ENCODE results near the gene AGTRAP. TPM values are rescaled to one million over a fixed set of nuclear protein-coding genes. Genes with fewer than 3 reads are reported as not detected.

Gene AGTRAP
- total RNA-seq, 1 donor from 2014 or later: 38.6 TPM

GRCh38 chr1:11765661-11766428, 29.9 kb downstream of the AGTRAP start:
- Mint-ChIP-seq H3K27ac (no peak overlapping the region), H3K4me3 (no peak overlapping the region)

DNA sequence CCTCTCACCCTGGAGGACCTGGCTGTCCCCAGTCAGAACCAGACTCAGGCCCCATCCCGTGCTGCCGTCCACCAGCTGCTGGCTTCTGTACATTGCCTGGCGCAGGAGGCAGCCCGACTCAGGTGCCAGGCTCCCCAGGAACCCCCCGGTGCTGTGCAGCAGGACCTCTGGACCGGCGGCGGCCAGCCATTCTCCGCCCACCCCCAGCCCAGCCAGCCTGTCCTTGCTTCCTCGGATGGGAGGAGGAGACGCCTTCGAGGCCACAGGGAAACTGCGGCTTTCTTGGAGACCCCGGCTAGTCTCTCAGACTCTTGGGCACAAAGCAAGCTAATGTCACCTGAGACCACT, 30.5 kb downstream of the AGTRAP start:
- no peak overlapping the region for H3K4me3 Mint-ChIP-seq
- H3K27me3 Mint-ChIP-seq: peaks cover 13% of the 10 kb centered on the region
- H3K9me3 Mint-ChIP-seq: no peaks in the 10 kb centered on the region
- no peaks in the 10 kb centered on the region for H3K36me3 Mint-ChIP-seq
- peaks cover 12% of the 10 kb centered on the region for H3K4me1 Mint-ChIP-seq (ENCODE audit: unreplicated experiment)
- DNase-seq (ENCODE audit: extremely low spot score, unreplicated experiment): no peak
- no peak for TF ChIP-seq CTCF (conservative IDR thresholded peaks at IDR 0.05)
- H3K27ac Mint-ChIP-seq: no peak overlapping the region

More at GRCh38 chr1:11765661-11766428, 29.9 kb downstream of the AGTRAP start:
- DNase-seq (ENCODE audit: extremely low spot score, unreplicated experiment): no peak
- Mint-ChIP-seq H3K36me3 (no peaks in the 10 kb centered on the region), H3K9me3 (no peaks in the 10 kb centered on the region), H3K27me3 (peaks cover 18% of the 10 kb centered on the region), H3K4me1 (ENCODE audit: unreplicated experiment) (peaks cover 12% of the 10 kb centered on the region)
- no peak for TF ChIP-seq CTCF (conservative IDR thresholded peaks at IDR 0.05)

- Mint-ChIP-seq H3K27ac (no peak overlapping the region), H3K36me3 (no peaks in the 10 kb centered on the region), H3K9me3 (no peaks in the 10 kb centered on the region), H3K27me3 (peaks cover 4% of the 10 kb centered on the region), H3K4me3 (no peak overlapping the region), H3K4me1 (ENCODE audit: unreplicated experiment) (peaks cover 8% of the 10 kb centered on the region)
- no peak for DNase-seq (ENCODE audit: extremely low spot score, unreplicated experiment)
- no peak for TF ChIP-seq CTCF (conservative IDR thresholded peaks at IDR 0.05)
These were observed 32.2 kb downstream of the AGTRAP start for GRCh38 chr1:11767922-11768704.

DNA sequence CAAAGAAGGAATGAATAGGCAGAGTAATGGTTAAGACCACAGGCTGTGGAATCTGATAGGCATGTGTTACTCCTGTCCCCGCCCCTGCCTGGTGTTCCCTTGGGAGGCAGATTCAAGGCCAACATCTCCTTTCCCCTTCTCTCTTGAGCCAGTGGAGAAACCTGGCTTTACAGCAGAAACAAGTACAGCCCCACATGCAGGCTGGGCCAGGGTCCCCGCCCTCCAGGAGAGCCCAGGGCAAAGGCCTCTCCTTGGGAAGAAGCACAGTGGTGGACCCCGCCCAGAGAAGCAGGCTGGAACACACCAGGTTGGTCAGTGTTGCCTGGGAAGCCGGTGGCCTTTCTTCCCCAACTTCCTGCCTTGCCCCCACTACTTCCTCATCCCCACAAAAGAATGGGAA, 32.9 kb downstream of the AGTRAP start:
- no peak for TF ChIP-seq CTCF (conservative IDR thresholded peaks at IDR 0.05)
- H3K9me3 Mint-ChIP-seq: no peaks in the 10 kb centered on the region
- H3K27me3 Mint-ChIP-seq: no peaks in the 10 kb centered on the region
- no peak overlapping the region for H3K27ac Mint-ChIP-seq
- H3K4me1 Mint-ChIP-seq (ENCODE audit: unreplicated experiment): peaks cover 3% of the 10 kb centered on the region
- no peak for DNase-seq (ENCODE audit: extremely low spot score, unreplicated experiment)
- H3K36me3 Mint-ChIP-seq: no peaks in the 10 kb centered on the region
- H3K4me3 Mint-ChIP-seq: no peak overlapping the region

DNA sequence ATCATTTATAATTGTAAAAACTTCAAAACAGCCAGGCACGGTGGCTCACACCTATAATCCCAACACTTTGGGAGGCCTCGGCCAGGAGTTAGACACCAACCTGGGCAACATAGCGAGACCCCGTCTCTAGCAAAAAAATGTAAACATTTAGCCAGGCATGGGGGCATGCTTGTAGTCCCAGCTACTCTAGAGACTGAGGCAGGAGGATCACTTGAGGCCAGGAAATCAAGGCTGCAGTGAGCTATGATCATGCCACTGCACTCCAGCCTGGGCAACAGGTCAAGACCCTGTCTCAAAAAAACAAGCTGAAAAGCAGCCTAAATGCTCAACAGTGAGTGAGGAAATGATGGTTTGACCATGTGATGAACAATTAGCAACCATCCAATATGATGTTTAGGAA, 33.3 kb downstream of the AGTRAP start:
- Mint-ChIP-seq H3K36me3 (no peaks in the 10 kb centered on the region), H3K4me3 (no peak overlapping the region), H3K4me1 (ENCODE audit: unreplicated experiment) (no peaks in the 10 kb centered on the region), H3K9me3 (no peaks in the 10 kb centered on the region), H3K27me3 (no peaks in the 10 kb centered on the region), H3K27ac (no peak overlapping the region)
- TF ChIP-seq CTCF (conservative IDR thresholded peaks at IDR 0.05): no peak
- no peak for DNase-seq (ENCODE audit: extremely low spot score, unreplicated experiment)

Data from type B pancreatic cell (in vitro differentiated cells).